Activated T-cell treated with anti-CD3 and anti-CD28 coated beads, Interleukin-2, amount 50 U/mL, for 72 hours (primary cell): ENCODE results near the gene MED8. TPM values are rescaled to one million over a fixed set of nuclear protein-coding genes. Genes with fewer than 3 reads are reported as not detected.

Experiments
- ATAC-seq, 2 donors: fragments of 150-1000 bp; cut with Tn5 transposase; replicated peaks in 1 of 2; 2 replicates each; pipeline ENCODE4 v1.10.0; 2021; ENCODE audit warnings: moderate library complexity in 2 of 2, mild to moderate bottlenecking in 1 of 2
- DNase-seq, 2 donors: peaks; one replicate each; pipeline ENCODE4 v3.0.0; 2021 to 2022; ENCODE audit warnings: mixed read lengths in 1 of 2
- H3K27ac Mint-ChIP-seq: one replicate; pipeline ENCODE4 v1.8.0; 2022; ENCODE audit warnings: mild to moderate bottlenecking, moderate library complexity, mixed read lengths
- H3K27me3 Mint-ChIP-seq: one replicate; pipeline ENCODE4 v1.8.0; 2022; ENCODE audit warnings: low read depth, mixed read lengths
- H3K36me3 Mint-ChIP-seq, 2 donors: one replicate each; pipeline ENCODE4 v1.8.0; 2022; ENCODE audit warnings: mixed read lengths in 2 of 2, mild to moderate bottlenecking in 1 of 2; ENCODE audit not compliant: insufficient read depth in 2 of 2
- H3K4me1 Mint-ChIP-seq: one replicate; pipeline ENCODE4 v1.8.0; 2022; ENCODE audit warnings: low read depth, mixed read lengths
- H3K4me3 Mint-ChIP-seq, 2 donors: one replicate each; pipeline ENCODE4 v1.8.0; 2022; ENCODE audit warnings: mild to moderate bottlenecking in 2 of 2, mixed read lengths in 2 of 2, moderate library complexity in 2 of 2
- H3K9me3 Mint-ChIP-seq, 2 donors: one replicate each; pipeline ENCODE4 v1.8.0; 2022; ENCODE audit warnings: mixed read lengths in 2 of 2
- total RNA-seq, 2 donors: library from RNA; stranded (reverse); gene quantifications; one replicate each; pipeline ENCODE4 v1.2.3, GENCODE V29; 2022

Gene MED8
- total RNA-seq = 10 to 100 TPM; 64.2 to 71.1 TPM

DNA sequence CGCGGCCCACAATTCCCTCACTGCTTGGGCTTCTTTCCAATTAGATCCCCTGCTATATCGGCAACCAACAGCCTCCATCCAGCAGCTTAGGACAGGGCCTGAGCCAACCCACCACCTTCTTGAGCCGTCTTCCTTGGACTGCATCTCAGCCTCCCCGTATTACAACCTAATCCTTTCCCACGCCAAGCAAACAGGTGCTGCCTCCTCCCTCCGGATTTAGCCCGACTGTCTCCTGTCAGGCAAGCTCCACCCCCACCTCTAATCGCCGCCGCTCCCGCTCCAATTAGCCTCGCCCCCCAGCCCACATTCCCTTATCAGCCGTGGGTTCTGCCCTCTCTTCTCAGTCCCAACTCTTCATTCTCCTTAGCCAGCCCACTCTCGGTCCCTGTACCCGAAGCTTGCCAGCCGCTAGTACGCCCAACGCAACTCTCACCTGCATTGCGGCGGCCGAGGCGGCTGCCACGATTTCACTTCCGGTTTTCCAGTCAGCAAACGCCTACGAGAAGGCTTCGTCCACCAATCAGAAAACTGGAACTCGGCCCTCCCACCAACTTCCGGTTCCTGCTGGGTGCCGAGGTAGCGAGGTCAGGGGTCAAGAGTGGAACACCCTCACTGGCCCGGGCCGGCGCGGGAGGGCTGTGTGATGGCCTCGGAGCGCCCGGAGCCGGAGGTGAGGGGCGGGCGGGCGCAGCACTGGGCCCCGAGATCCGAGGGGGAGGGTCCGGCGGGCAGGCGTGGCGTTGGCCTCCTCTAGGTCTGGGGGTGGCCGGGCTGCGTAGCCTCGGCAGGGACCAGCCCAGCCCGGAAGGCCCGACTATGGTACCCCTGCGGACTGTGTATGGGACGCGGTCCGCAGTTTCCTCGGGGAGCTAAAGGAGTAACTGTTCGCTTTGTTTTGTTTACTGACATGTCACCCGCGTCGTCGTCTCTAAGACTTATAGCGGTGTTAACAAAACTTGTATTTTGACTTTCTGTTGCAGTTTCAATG lies at the start of gene MED8, which contains the start of gene SZT2:
TSS of gene MED8 (minus strand) at position 475 of the 988 bp plus-strand sequence. CDS start at position 439, 36 bp downstream.
TSS of gene SZT2 (plus strand) at position 574 of the 988 bp plus-strand sequence. CDS start at position 644, 70 bp downstream.
- H3K4me3 Mint-ChIP-seq = peak within 1 kb of the TSS; percentile 96 to 99
- no peaks in the 10 kb centered on the region for H3K27me3 Mint-ChIP-seq
- ATAC-seq (peak; percentile 99 to 100), DNase-seq (peak; percentile 94 to 97)
- peaks cover 52% of the 10 kb centered on the region for H3K4me1 Mint-ChIP-seq
- peak within 1 kb of the TSS; percentile 99 for H3K27ac Mint-ChIP-seq
- no peaks in the 10 kb centered on the region for H3K9me3 Mint-ChIP-seq
- H3K36me3 Mint-ChIP-seq = peaks cover 14 to 30% of the 10 kb centered on the region in 2 donors

GRCh38 chr1:43438953-43439581 lies 49.5 kb upstream of the MED8 start:
- no peak overlapping the region for H3K4me3 Mint-ChIP-seq
- no peaks in the 10 kb centered on the region for H3K9me3 Mint-ChIP-seq
- no peak for ATAC-seq
- no peak overlapping the region for H3K27ac Mint-ChIP-seq
- no peaks in the 10 kb centered on the region for H3K27me3 Mint-ChIP-seq
- DNase-seq = no peak
- H3K4me1 Mint-ChIP-seq = no peaks in the 10 kb centered on the region
- H3K36me3 Mint-ChIP-seq = peaks cover 3 to 7% of the 10 kb centered on the region in 2 donors

DNA sequence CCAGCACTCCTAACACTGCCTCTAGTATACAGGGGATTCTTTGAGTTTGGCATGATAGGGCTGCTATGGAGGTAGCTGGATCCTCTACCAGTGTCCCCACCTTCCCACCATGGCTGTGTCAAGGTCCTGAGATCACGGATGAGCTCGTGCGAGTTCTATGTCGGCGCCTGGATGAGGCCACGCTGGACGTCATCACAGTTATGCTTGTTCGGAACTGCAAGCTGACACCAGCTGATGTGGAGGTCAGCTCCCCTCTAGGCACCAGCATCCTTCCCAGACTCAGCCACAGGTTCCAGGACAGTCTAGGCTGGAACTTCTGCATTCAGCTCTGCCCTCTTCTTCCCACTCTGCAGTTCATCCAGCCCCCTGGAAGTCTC lies 49.0 kb upstream of the MED8 start:
- ATAC-seq (no peak), DNase-seq (no peak)
- no peak overlapping the region for H3K27ac Mint-ChIP-seq
- no peaks in the 10 kb centered on the region for H3K4me1 Mint-ChIP-seq
- no peak overlapping the region for H3K4me3 Mint-ChIP-seq
- peaks cover 3 to 7% of the 10 kb centered on the region in 2 donors for H3K36me3 Mint-ChIP-seq
- H3K27me3 Mint-ChIP-seq = no peaks in the 10 kb centered on the region
- H3K9me3 Mint-ChIP-seq = no peaks in the 10 kb centered on the region

- no peaks in the 10 kb centered on the region for H3K4me1 Mint-ChIP-seq
- H3K27me3 Mint-ChIP-seq = no peaks in the 10 kb centered on the region
- no peaks in the 10 kb centered on the region for H3K9me3 Mint-ChIP-seq
- H3K4me3 Mint-ChIP-seq = no peak overlapping the region
- no peak for ATAC-seq
- no peak for DNase-seq
- peaks cover 6 to 7% of the 10 kb centered on the region in 2 donors for H3K36me3 Mint-ChIP-seq
- no peak overlapping the region for H3K27ac Mint-ChIP-seq
Observed at GRCh38 chr1:43438006-43438405, 48.4 kb upstream of the MED8 start.

DNA sequence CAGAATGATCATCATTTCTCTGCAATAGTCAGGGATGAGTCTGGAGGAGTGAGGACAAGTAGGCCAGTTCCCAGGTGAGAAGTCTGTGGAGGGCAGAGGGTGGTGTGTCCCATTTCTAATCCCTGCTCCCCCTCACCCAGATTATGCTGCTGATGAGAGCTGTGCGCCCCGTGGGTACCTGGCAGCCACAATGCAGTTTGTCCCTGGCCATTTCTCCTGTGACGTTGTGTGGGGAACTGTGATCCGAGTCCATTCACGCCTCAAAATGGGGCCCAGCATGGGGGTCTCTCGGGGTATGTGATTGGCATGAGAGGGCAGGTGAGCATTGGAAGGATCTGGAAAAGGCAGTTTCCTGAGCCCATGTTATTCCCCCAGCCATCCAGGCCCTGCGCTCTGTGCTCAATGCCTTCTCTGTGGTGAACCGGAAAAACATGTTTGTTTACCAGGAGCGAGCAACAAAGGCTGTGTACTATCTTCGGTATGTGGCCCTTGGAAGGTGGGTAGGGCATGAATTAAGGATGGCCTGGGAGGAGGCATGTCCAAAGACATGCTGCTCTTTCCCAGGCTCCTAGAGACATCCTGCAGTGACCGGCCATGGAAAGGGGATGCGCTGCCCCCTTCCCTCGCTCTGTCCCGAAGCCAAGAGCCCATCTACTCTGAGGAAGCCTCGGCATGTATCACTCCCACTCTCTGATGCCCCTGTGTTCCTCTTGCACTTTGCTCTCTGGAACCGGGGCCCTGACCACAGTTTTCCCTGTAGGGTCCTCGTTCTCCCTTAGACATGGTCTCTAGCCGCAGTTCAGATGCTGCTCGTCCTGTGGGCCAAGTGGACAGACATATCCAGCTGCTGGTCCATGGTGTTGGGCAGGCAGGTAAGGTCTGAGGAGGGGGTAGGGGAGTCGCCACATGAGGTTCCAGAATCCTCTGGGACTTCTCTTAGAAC lies 47.7 kb upstream of the MED8 start:
- H3K27ac Mint-ChIP-seq = no peak overlapping the region

GRCh38 chr1:43436371-43436770 lies 46.8 kb upstream of the MED8 start:
- ATAC-seq (no peak), DNase-seq (no peak)
- Mint-ChIP-seq H3K4me1 (no peaks in the 10 kb centered on the region), H3K4me3 (no peak overlapping the region), H3K36me3 (peaks cover 6 to 7% of the 10 kb centered on the region in 2 donors), H3K27me3 (no peaks in the 10 kb centered on the region), H3K9me3 (no peaks in the 10 kb centered on the region), H3K27ac (no peak overlapping the region)

More for the DNA sequence above, 47.7 kb upstream of the MED8 start:
- no peak for DNase-seq
- Mint-ChIP-seq H3K4me3 (no peak overlapping the region), H3K9me3 (no peaks in the 10 kb centered on the region), H3K4me1 (no peaks in the 10 kb centered on the region), H3K36me3 (peaks cover 6 to 7% of the 10 kb centered on the region in 2 donors), H3K27me3 (no peaks in the 10 kb centered on the region)
- ATAC-seq = no peak

DNA sequence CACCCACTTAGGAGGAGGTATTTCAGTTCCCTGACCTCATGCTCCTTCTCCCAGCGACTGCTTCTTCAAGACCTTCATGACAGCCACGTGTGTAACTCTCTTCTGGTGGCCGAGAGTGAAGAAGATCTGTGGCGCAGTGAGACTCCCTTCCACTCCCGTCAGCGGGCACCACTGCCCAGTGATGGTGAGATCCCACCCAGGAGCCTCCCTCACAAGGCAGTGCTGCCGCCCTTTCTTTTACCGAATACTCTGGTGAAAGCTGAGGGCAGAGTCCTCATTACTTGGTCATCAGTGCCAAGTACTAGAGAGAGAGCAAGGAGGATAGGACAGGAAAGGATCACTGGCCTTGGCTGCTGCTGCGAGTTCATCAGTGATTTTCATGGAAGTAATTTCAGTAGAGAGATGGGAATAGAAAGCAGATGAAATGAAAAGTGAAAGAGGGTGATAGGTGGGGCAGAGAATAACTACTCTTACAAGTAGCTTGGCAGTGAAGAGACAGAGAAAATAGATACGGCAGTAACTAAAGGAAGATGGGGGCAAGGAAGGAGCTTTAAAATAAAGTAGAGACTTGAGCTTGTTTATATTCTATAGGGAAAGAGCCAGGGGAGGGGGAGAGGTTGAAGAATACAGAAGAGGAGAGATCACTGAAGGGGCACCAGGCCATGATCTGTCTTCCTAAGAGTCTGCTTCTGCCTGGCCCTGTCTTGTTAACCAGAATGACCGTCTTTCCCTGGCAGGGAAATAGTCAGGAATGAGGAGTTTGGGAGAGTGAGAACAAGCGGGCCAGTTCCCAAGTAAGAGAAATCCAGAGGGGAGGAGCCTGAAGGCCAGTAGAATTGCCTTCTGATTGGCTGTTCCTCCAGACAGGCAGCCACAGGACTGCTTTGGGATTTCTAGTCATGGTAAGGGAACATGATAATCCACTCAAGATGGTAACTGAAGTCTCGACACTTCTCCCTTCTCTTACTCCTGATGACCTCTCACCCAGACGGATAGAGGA lies 45.8 kb upstream of the MED8 start:
- DNase-seq (no peak), ATAC-seq (no peak)
- peaks cover 7 to 10% of the 10 kb centered on the region in 2 donors for H3K36me3 Mint-ChIP-seq
- H3K4me1 Mint-ChIP-seq = no peaks in the 10 kb centered on the region
- peak overlapping the region; percentile 49 for H3K27ac Mint-ChIP-seq
- no peaks in the 10 kb centered on the region for H3K27me3 Mint-ChIP-seq
- H3K9me3 Mint-ChIP-seq = no peaks in the 10 kb centered on the region
- no peak overlapping the region for H3K4me3 Mint-ChIP-seq

DNA sequence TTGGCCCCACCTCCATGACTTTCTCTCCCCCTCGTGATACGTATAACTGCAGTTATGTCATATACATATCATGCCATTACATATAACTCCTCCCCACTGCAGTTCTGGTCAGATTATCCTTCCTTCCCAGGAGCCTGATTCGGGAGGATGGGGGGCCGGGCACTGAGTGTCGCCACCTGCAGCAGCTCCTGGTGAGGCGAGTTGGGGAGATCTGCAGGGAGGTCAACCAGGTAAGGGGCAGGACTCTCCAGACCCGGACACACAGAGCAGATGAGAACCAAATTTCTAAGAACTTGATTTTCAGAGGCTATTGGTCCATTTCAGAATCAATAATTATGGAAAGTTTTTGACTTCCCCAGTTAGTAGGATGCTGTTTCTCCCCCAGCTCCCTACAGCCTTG lies 44.7 kb upstream of the MED8 start:
- Mint-ChIP-seq H3K9me3 (no peaks in the 10 kb centered on the region), H3K36me3 (peaks cover 9 to 10% of the 10 kb centered on the region in 2 donors), H3K27me3 (no peaks in the 10 kb centered on the region), H3K4me1 (no peaks in the 10 kb centered on the region), H3K27ac (no peak overlapping the region), H3K4me3 (no peak overlapping the region)
- ATAC-seq = no peak
- no peak for DNase-seq

DNA sequence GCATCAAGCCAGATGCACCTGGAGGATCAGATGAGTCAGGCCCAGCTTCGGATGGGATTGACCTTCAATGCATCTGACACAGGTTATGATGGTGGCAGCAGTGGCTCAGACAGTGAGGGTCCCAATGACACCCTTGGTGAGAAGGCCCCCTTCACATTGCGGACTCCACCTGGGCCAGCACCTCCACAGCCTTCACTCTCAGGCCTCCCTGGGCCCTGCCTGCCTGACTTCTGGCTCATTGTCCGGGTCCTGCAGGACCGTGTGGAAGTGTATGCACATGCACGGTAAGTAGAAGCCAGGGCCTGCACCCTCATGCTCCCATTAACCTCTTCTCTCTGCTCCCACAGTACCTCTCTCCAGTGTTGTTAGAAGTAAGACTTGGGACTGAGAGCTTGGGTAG lies 43.3 kb upstream of the MED8 start:
- Mint-ChIP-seq H3K4me3 (no peak overlapping the region), H3K36me3 (peaks cover 4 to 7% of the 10 kb centered on the region in 2 donors), H3K4me1 (no peaks in the 10 kb centered on the region), H3K9me3 (no peaks in the 10 kb centered on the region), H3K27ac (no peak overlapping the region), H3K27me3 (no peaks in the 10 kb centered on the region)
- no peak for DNase-seq
- ATAC-seq = no peak

DNA sequence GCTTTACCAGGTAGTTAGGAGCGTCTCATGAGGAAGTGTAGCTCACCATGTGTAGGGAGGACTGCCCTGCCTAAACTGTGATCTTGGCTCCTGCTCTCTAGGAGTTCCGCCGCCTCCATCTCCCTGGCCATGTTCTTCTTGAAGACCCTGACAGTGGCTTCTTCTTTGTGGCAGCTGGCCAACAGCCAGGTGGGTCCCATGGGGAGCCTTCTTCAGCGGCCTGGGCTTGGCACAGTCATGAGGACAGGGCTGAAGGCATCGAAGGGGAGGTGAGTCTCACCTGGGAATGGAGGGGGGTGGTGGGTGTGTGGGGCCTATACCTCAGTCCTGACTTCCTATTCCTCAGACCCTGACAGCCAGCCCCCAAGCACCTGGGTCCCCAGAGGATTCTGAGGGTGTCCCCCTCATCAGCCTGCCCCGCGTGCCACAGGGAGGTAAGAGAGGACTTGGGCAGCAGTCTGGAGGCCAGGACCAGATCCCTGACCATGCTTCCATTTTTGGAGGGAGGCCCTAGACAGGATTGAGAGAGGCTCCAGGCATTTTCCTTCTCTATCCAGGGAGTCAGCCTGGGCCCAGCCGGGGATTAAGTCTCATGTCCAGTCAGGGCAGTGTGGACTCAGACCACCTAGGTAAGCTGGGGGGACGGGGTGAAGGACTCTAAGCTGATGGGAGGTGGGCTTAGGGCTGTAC lies 42.7 kb upstream of the MED8 start:
- DNase-seq = no peak
- H3K9me3 Mint-ChIP-seq = no peaks in the 10 kb centered on the region
- H3K4me1 Mint-ChIP-seq = no peaks in the 10 kb centered on the region
- no peak overlapping the region for H3K27ac Mint-ChIP-seq
- no peaks in the 10 kb centered on the region for H3K27me3 Mint-ChIP-seq
- peaks cover 4 to 7% of the 10 kb centered on the region in 2 donors for H3K36me3 Mint-ChIP-seq
- ATAC-seq = no peak
- H3K4me3 Mint-ChIP-seq = no peak overlapping the region

GRCh38 chr1:43431676-43432075 lies 42.1 kb upstream of the MED8 start:
- DNase-seq = no peak
- H3K36me3 Mint-ChIP-seq = peaks cover 4 to 11% of the 10 kb centered on the region in 2 donors
- no peak overlapping the region for H3K4me3 Mint-ChIP-seq

More at GRCh38 chr1:43431676-43432075, 42.1 kb upstream of the MED8 start:
- ATAC-seq = no peak
- Mint-ChIP-seq H3K27me3 (no peaks in the 10 kb centered on the region), H3K4me1 (no peaks in the 10 kb centered on the region), H3K9me3 (no peaks in the 10 kb centered on the region), H3K27ac (no peak overlapping the region)
